IMR-90 (cell line): Measurements from ENCODE around the gene STMN3.

ENCODE experiments used
- POLR2A ChIP-seq: IDR thresholded peaks from 2 replicates; pipeline ENCODE4 v1.6.1; 2012; ENCODE audit warnings: mild to moderate bottlenecking, low read depth, low read length
- RCOR1 ChIP-seq: IDR thresholded peaks from 2 replicates; pipeline ENCODE4 v1.6.1; 2012; ENCODE audit warnings: mild to moderate bottlenecking, low read length, improper control_type of control experiment; ENCODE audit not compliant: insufficient replicate concordance
- TF ChIP-seq, protein P1 (sequence below): conservative IDR thresholded peaks from 2 replicates; pipeline ENCODE4 v1.5.1; 2012; ENCODE audit warnings: mild to moderate bottlenecking, low read depth, low read length, improper control_type of control experiment
- TF ChIP-seq, protein P2 (sequence below): fragments of 150-350 bp; IDR thresholded peaks from 2 replicates; pipeline ENCODE4 v1.6.1; 2017; ENCODE audit warnings: mild to moderate bottlenecking, antibody characterized with exemption, low read length, low read depth

DNA sequence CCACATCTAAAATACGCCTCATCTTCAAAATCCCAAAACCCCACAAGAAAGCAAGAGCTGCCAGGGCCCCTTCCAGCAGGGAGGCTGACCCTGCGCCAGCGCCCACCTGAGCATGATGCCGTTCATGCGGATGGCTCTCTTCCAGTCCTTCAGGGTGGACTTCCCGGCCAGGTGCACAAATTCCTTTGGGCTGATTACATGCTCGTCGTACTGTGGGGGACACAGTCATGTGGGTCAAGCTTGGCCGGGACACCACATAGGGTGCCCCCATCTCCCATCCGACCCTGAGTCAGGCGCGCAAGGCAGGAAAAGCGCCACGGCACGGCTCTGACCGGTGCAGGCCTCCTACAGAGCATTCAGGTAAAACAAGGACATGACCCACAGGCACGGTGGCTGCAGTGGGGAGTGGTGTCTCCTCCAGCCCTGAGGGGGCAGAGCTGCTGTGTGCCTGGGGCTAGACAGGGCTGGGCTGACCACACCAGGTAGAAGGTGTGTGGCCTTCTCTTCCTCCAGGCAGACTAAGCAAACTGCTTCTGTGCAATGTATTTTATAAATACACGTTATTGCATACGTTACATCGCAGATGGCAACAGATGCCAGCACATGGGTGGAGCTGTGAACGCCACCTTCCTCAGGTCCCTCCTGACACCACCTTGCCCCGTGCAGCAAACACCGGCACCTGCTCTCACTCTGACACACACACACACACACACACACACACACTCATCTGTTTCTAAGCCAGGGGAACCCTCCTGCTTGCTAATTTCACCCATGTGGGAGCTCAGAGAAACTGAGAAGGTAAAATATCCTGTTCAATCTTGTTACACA is 55.4 kb downstream of the STMN3 start:
- TF ChIP-seq, protein P1, sequence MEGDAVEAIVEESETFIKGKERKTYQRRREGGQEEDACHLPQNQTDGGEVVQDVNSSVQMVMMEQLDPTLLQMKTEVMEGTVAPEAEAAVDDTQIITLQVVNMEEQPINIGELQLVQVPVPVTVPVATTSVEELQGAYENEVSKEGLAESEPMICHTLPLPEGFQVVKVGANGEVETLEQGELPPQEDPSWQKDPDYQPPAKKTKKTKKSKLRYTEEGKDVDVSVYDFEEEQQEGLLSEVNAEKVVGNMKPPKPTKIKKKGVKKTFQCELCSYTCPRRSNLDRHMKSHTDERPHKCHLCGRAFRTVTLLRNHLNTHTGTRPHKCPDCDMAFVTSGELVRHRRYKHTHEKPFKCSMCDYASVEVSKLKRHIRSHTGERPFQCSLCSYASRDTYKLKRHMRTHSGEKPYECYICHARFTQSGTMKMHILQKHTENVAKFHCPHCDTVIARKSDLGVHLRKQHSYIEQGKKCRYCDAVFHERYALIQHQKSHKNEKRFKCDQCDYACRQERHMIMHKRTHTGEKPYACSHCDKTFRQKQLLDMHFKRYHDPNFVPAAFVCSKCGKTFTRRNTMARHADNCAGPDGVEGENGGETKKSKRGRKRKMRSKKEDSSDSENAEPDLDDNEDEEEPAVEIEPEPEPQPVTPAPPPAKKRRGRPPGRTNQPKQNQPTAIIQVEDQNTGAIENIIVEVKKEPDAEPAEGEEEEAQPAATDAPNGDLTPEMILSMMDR = no peak
- no peak for TF ChIP-seq POLR2A
- TF ChIP-seq RCOR1 = no peak
- TF ChIP-seq, protein P2, sequence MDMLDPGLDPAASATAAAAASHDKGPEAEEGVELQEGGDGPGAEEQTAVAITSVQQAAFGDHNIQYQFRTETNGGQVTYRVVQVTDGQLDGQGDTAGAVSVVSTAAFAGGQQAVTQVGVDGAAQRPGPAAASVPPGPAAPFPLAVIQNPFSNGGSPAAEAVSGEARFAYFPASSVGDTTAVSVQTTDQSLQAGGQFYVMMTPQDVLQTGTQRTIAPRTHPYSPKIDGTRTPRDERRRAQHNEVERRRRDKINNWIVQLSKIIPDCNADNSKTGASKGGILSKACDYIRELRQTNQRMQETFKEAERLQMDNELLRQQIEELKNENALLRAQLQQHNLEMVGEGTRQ = no peak
